ENCODE measurements around the gene FFAR4. TPM values are rescaled to one million over a fixed set of nuclear protein-coding genes. Genes with fewer than 3 reads are reported as not detected.

FFAR4 gene
- total and polyA plus RNA-seq, 2 of the 4 experiments (the other 2 are of a cell fraction) = not detected

DNA sequence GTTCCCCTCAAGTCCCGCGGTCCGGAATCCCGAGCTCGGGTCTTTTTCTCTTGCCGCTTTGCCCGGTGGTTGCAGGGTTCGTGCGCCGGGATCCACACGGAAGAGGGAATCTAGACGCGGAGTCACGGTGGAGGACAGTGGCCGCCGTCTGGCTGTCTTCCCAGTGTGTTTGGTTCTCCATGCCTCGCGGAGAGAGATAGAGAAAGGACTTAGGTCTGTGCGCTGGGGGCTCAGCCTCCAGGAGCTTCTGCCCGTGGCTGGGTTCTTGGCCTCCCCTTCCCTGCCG is 1.6 kb downstream of the FFAR4 start:
- TF ChIP-seq RAD21 (IDR thresholded peaks at IDR 0.05; ENCODE audit: low read length) = no peak
- Histone ChIP-seq H3K27me3 (ENCODE audit: control insufficient read depth, insufficient read depth, low read length) (peaks cover 71% of the 10 kb centered on the region), H3K4ac (ENCODE audit: low read depth, low read length) (no peak overlapping the region), H2AK5ac (ENCODE audit: low read depth, low read length) (no peak overlapping the region), H3K4me1 (ENCODE audit: control insufficient read depth, insufficient read depth, low read length) (no peaks in the 10 kb centered on the region), H4K20me1 (ENCODE audit: insufficient read depth, low read length) (no peaks in the 10 kb centered on the region), H2BK20ac (ENCODE audit: low read depth, low read length) (no peak overlapping the region), H4K5ac (ENCODE audit: low read depth, low read length) (no peak overlapping the region), H2AK9ac (replicated peaks; ENCODE audit: low read depth, low read length, poor library complexity) (no peak overlapping the region), H2BK120ac (ENCODE audit: low read depth, low read length) (no peak overlapping the region), H3K23ac (ENCODE audit: low read depth, low read length) (no peak overlapping the region), H3K9ac (ENCODE audit: low read depth, low read length) (no peak overlapping the region), H4K8ac (ENCODE audit: low read depth in 2 of 2, low read length in 2 of 2) (no peak overlapping the region), H3K56ac (ENCODE audit: extremely low read depth, insufficient read depth, low read length) (no peak overlapping the region), H3K36me3 (ENCODE audit: control insufficient read depth, insufficient read depth, low read length) (no peaks in the 10 kb centered on the region), H2AFZ (replicated peaks; ENCODE audit: low read length, poor library complexity) (no peak overlapping the region), H3K4me2 (ENCODE audit: low read depth, low read length) (no peak overlapping the region), H3K4me3 (ENCODE audit: insufficient read depth, low read depth, low read length) (no peak overlapping the region), H3K79me1 (ENCODE audit: low read depth in 1 of 2, low read length in 2 of 2) (no peaks in the 10 kb centered on the region), H2BK5ac (ENCODE audit: low read depth, low read length, poor library complexity, severe bottlenecking) (no peak overlapping the region), H4K91ac (ENCODE audit: insufficient read depth, low read depth, low read length) (no peak overlapping the region), H3K14ac (replicated peaks; ENCODE audit: low read depth, low read length) (no peak overlapping the region), H3K27ac (ENCODE audit: insufficient read depth, low read length) (no peak overlapping the region), H3K18ac (ENCODE audit: low read depth, low read length) (no peak overlapping the region), H3K9me1 (ENCODE audit: insufficient read depth, low read length) (no peaks in the 10 kb centered on the region), H2BK15ac (ENCODE audit: low read depth, low read length) (no peak overlapping the region), H3K9me3 (ENCODE audit: control insufficient read depth, insufficient read depth, low read length) (no peaks in the 10 kb centered on the region)
- DNase-seq (no peak), ATAC-seq (ENCODE audit: low read depth) (no peak; the same call in 1 of the 2 replicates)
- intact Hi-C loops (cut with micrococcal nuclease) = no loop called here
- ChIA-PET POLR2A (ENCODE audit: unreplicated experiment) (no interaction called here), CTCF (no interaction called here)
- BruUV-seq (replicated peaks) = no TSS peak
- in situ Hi-C loops (cut with MboI; ENCODE audit: low sequenced_read_pairs) = no loop called here
- dilution Hi-C loops (cut with HindIII; ENCODE audit: low sequenced_read_pairs, unreplicated experiment) = no loop called here
- WGBS, 2 experiments (ENCODE audit: extremely low coverage in 2 of 2, insufficient read length in 1 of 2) = 8% methylated on average over 5 of the region's 21 CpGs; no CpG with 5 or more reads in 1 of the 2 experiments
